IMR-90 (cell line): ENCODE results near the gene NKAIN2. TPM values are rescaled to one million over a fixed set of nuclear protein-coding genes. Genes with fewer than 3 reads are reported as not detected.

Experiments
- ATAC-seq: fragments of 200-7000 bp; cut with Tn5 transposase; 2 replicates; pipeline ENCODE4 v1.9.1; 2020; ENCODE audit warnings: low read depth, mild to moderate bottlenecking, moderate library complexity
- BruUV-seq: library from RNA; stranded (reverse); fragments of 400-500 nt; replicated peaks from 2 replicates; lab custom pipeline; 2021; lab: Mats Ljungman, UMichigan
- CTCF ChIA-PET: fragments of 300-600 bp; formaldehyde crosslinking; extraction: SDS; loops from one replicate; lab custom pipeline; 2021; ENCODE audit warnings: antibody characterized with exemption; lab: Yijun Ruan, JAX
- POLR2A ChIA-PET: fragments of 300-600 bp; sonication (Branson Sonifier 250); formaldehyde crosslinking; loops from one replicate; lab custom pipeline; 2022; ENCODE audit warnings: antibody characterized with exemption; ENCODE audit not compliant: unreplicated experiment; lab: Charles Lee
- DNase-seq: peaks from one replicate; pipeline ENCODE4 v3.0.0; 2013
- H2AFZ ChIP-seq: replicated peaks from 2 replicates; pipeline ENCODE3; 2013; ENCODE audit warnings: low read length, mild to moderate bottlenecking; ENCODE audit not compliant: poor library complexity
- H2AK5ac ChIP-seq: 2 replicates; pipeline ENCODE4 v1.6.1; 2013; ENCODE audit warnings: low read depth, low read length, inconsistent platforms
- H2AK9ac ChIP-seq: replicated peaks from 2 replicates; pipeline ENCODE3; 2013; ENCODE audit warnings: mild to moderate bottlenecking, low read depth, low read length, moderate library complexity; ENCODE audit not compliant: poor library complexity
- H2BK120ac ChIP-seq: 2 replicates; pipeline ENCODE4 v1.6.1; 2013; ENCODE audit warnings: low read depth, low read length, inconsistent platforms
- H2BK15ac ChIP-seq: 3 replicates; pipeline ENCODE4 v1.6.1; 2013; ENCODE audit warnings: low read depth, low read length, inconsistent platforms
- H2BK20ac ChIP-seq: 2 replicates; pipeline ENCODE4 v1.6.1; 2013; ENCODE audit warnings: low read depth, mild to moderate bottlenecking, inconsistent platforms, low read length, moderate library complexity
- H2BK5ac ChIP-seq: 2 replicates; pipeline ENCODE4 v1.6.1; 2013; ENCODE audit warnings: mild to moderate bottlenecking, low read depth, low read length, inconsistent platforms; ENCODE audit not compliant: poor library complexity, severe bottlenecking
- H3K14ac ChIP-seq: replicated peaks from 2 replicates; pipeline ENCODE4 v1.6.1; 2013; ENCODE audit warnings: low read depth, low read length, inconsistent platforms
- H3K18ac ChIP-seq: 2 replicates; pipeline ENCODE4 v1.6.1; 2013; ENCODE audit warnings: low read depth, low read length, control low read depth
- H3K23ac ChIP-seq: 2 replicates; pipeline ENCODE4 v1.6.1; 2013; ENCODE audit warnings: low read depth, low read length, inconsistent platforms
- H3K27ac ChIP-seq: 2 replicates; pipeline ENCODE4 v1.5.1; 2013; ENCODE audit warnings: mild to moderate bottlenecking, control low read depth, low read length; ENCODE audit not compliant: insufficient read depth
- H3K27me3 ChIP-seq: 2 replicates; pipeline ENCODE4 v1.6.1; 2013; ENCODE audit warnings: low read length; ENCODE audit not compliant: control insufficient read depth, insufficient read depth
- H3K36me3 ChIP-seq: 2 replicates; pipeline ENCODE4 v1.6.1; 2013; ENCODE audit warnings: low read length, mixed read lengths; ENCODE audit not compliant: control insufficient read depth, insufficient read depth
- H3K4ac ChIP-seq: 2 replicates; pipeline ENCODE4 v1.6.1; 2013; ENCODE audit warnings: low read depth, low read length, inconsistent platforms
- H3K4me1 ChIP-seq: 2 replicates; pipeline ENCODE4 v1.6.1; 2013; ENCODE audit warnings: low read length, mixed read lengths; ENCODE audit not compliant: control insufficient read depth, insufficient read depth
- H3K4me2 ChIP-seq: 2 replicates; pipeline ENCODE4 v1.6.1; 2013; ENCODE audit warnings: low read depth, mild to moderate bottlenecking, control low read depth, low read length, moderate library complexity
- H3K4me3 ChIP-seq: 2 replicates; pipeline ENCODE4 v1.5.1; 2013; ENCODE audit warnings: low read depth, mild to moderate bottlenecking, control low read depth, low read length, moderate library complexity; ENCODE audit not compliant: insufficient read depth
- H3K56ac ChIP-seq: 2 replicates; pipeline ENCODE4 v1.6.1; 2013; ENCODE audit warnings: low read length, inconsistent platforms; ENCODE audit not compliant: insufficient read depth; ENCODE audit errors: extremely low read depth
- H3K79me1 ChIP-seq, 2 experiments: 2 replicates each; pipeline ENCODE4 v1.6.1; 2013; ENCODE audit warnings: low read length in 2 of 2, inconsistent platforms in 1 of 2, low read depth in 1 of 2
- H3K9ac ChIP-seq: 2 replicates; pipeline ENCODE4 v1.6.1; 2013; ENCODE audit warnings: low read depth, low read length, control low read depth
- H3K9me1 ChIP-seq: 2 replicates; pipeline ENCODE4 v1.6.1; 2013; ENCODE audit warnings: low read length, inconsistent platforms; ENCODE audit not compliant: insufficient read depth
- H3K9me3 ChIP-seq: 2 replicates; pipeline ENCODE4 v1.6.1; 2013; ENCODE audit warnings: low read length; ENCODE audit not compliant: control insufficient read depth, insufficient read depth
- H4K20me1 ChIP-seq: 2 replicates; pipeline ENCODE4 v1.6.1; 2013; ENCODE audit warnings: low read length, inconsistent platforms; ENCODE audit not compliant: insufficient read depth
- H4K5ac ChIP-seq: 2 replicates; pipeline ENCODE4 v1.6.1; 2013; ENCODE audit warnings: mild to moderate bottlenecking, low read depth, low read length, control low read depth
- H4K8ac ChIP-seq, 2 experiments: 2 replicates each; pipeline ENCODE4 v1.6.1; 2013; ENCODE audit warnings: low read depth in 2 of 2, low read length in 2 of 2, control low read depth in 1 of 2, inconsistent platforms in 1 of 2
- H4K91ac ChIP-seq: 2 replicates; pipeline ENCODE4 v1.6.1; 2013; ENCODE audit warnings: low read depth, low read length, inconsistent platforms; ENCODE audit not compliant: insufficient read depth
- BHLHE40 ChIP-seq: fragments of 150-350 bp; IDR thresholded peaks from 2 replicates; pipeline ENCODE4 v1.6.1; 2016; ENCODE audit warnings: mild to moderate bottlenecking, low read depth, low read length
- CEBPB ChIP-seq: IDR thresholded peaks from 2 replicates; pipeline ENCODE4 v1.6.1; 2012; ENCODE audit warnings: low read depth, low read length, improper control_type of control experiment
- CHD1 ChIP-seq: IDR thresholded peaks from 2 replicates; pipeline ENCODE4 v1.6.1; 2012; ENCODE audit warnings: low read depth, low read length, improper control_type of control experiment
- CTCF ChIP-seq: conservative IDR thresholded peaks from 2 replicates; pipeline ENCODE4 v1.5.1; 2012; ENCODE audit warnings: mild to moderate bottlenecking, low read depth, low read length, improper control_type of control experiment
- ELK1 ChIP-seq: fragments of 150-350 bp; IDR thresholded peaks from 2 replicates; pipeline ENCODE4 v1.6.1; 2016; ENCODE audit warnings: low read depth, mild to moderate bottlenecking, low read length, moderate library complexity, borderline replicate concordance
- FOS ChIP-seq: fragments of 150-350 bp; IDR thresholded peaks from 2 replicates; pipeline ENCODE4 v1.6.1; 2016; ENCODE audit warnings: low read depth, low read length
- MAFK ChIP-seq: IDR thresholded peaks from 2 replicates; pipeline ENCODE4 v1.6.1; 2012; ENCODE audit warnings: low read depth, low read length, improper control_type of control experiment
- MAZ ChIP-seq: IDR thresholded peaks from 2 replicates; pipeline ENCODE4 v1.6.1; 2012; ENCODE audit warnings: low read depth, mild to moderate bottlenecking, low read length, improper control_type of control experiment, moderate library complexity, borderline replicate concordance
- NFE2L2 ChIP-seq: fragments of 150-350 bp; IDR thresholded peaks from 2 replicates; pipeline ENCODE4 v1.6.1; 2016; ENCODE audit warnings: low read depth, mild to moderate bottlenecking, low read length
- POLR2A ChIP-seq: IDR thresholded peaks from 2 replicates; pipeline ENCODE4 v1.6.1; 2012; ENCODE audit warnings: mild to moderate bottlenecking, low read depth, low read length
- RAD21 ChIP-seq: IDR thresholded peaks from 2 replicates; pipeline ENCODE4 v1.6.1; 2012; ENCODE audit warnings: low read length, improper control_type of control experiment
- RFX5 ChIP-seq: IDR thresholded peaks from 2 replicates; pipeline ENCODE4 v1.8.0; 2012; ENCODE audit warnings: low read depth, mild to moderate bottlenecking, low read length, moderate library complexity
- SMC3 ChIP-seq: fragments of 150-350 bp; IDR thresholded peaks from 2 replicates; pipeline ENCODE4 v1.6.1; 2016; ENCODE audit warnings: low read depth, mild to moderate bottlenecking, antibody characterized with exemption, low read length, moderate library complexity
- USF2 ChIP-seq: fragments of 150-350 bp; IDR thresholded peaks from 2 replicates; pipeline ENCODE4 v1.6.1; 2017; ENCODE audit warnings: mild to moderate bottlenecking, antibody characterized with exemption, low read length, low read depth
- WGBS, 2 experiments: methylation state at CpG; one replicate each; pipeline versions ENCODE4 v1.1.5 to v1.1.7; 2013; ENCODE audit warnings: missing lambda C conversion rate in 2 of 2; ENCODE audit not compliant: insufficient read length in 1 of 2; ENCODE audit errors: extremely low coverage in 2 of 2; 5-methylcytosine and 5-hydroxymethylcytosine counted together
- dilution Hi-C: fragments of 300-500 bp; cut with HindIII; formaldehyde crosslinking; loops from one replicate; pipeline ENCODE4 v1.14.3; 2018; ENCODE audit warnings: low sequenced_read_pairs; ENCODE audit not compliant: unreplicated experiment
- in situ Hi-C: fragments of 300-500 bp; cut with MboI; formaldehyde crosslinking; loops from 3 replicates; pipeline ENCODE4 v1.14.3; 2019; ENCODE audit warnings: low sequenced_read_pairs, inconsistent platforms, mixed read lengths
- intact Hi-C: fragments of 100-400 bp; cut with micrococcal nuclease; formaldehyde crosslinking; loops from 2 replicates; pipeline ENCODE4 v1.10.0; 2022
- polyA plus RNA-seq, 3 experiments: library from polyadenylated mRNA; depleted of rRNA; stranded (reverse); fragments of >200 nt; gene quantifications; 2 replicates each; pipeline ENCODE4 v1.2.3, GENCODE V29; 2012; ENCODE audit warnings: low replicate concordance in 1 of 3
- total RNA-seq: library from RNA; depleted of rRNA; stranded (reverse); fragments of >200 nt; gene quantifications from 2 replicates; pipeline ENCODE4 v1.2.3, GENCODE V29; 2012

The NKAIN2 gene
- total and polyA plus RNA-seq, 2 of the 4 experiments (the other 2 are of a cell fraction) = not detected

GRCh38 chr6:124190256-124190655, 386.6 kb downstream of the NKAIN2 start:
- no peak overlapping the region for H4K5ac ChIP-seq
- H2BK5ac ChIP-seq = no peak overlapping the region
- WGBS, 2 experiments = no CpG with 5 or more reads among the region's 2 CpGs
- H3K14ac ChIP-seq = no peak overlapping the region
- no peaks in the 10 kb centered on the region for H3K9me1 ChIP-seq
- H3K27ac ChIP-seq = no peak overlapping the region
- no peaks in the 10 kb centered on the region for H4K20me1 ChIP-seq
- dilution Hi-C loops = no loop called here
- H3K4me1 ChIP-seq = no peaks in the 10 kb centered on the region
- BruUV-seq = no TSS peak
- POLR2A ChIA-PET = no interaction called here
- TF ChIP-seq CTCF (no peak), NFE2L2 (no peak), RAD21 (no peak), RFX5 (no peak), POLR2A (no peak), CHD1 (no peak), ELK1 (no peak), BHLHE40 (no peak), SMC3 (no peak), USF2 (no peak), MAZ (no peak), CEBPB (no peak), MAFK (no peak), FOS (no peak)
- H3K4me3 ChIP-seq = no peak overlapping the region
- in situ Hi-C loops = no loop called here
- H2AK9ac ChIP-seq = no peak overlapping the region
- H2AFZ ChIP-seq = no peak overlapping the region
- no peak overlapping the region for H3K56ac ChIP-seq
- H3K9ac ChIP-seq = no peak overlapping the region
- H3K36me3 ChIP-seq = no peaks in the 10 kb centered on the region
- no peak overlapping the region for H4K8ac ChIP-seq
- H2BK120ac ChIP-seq = no peak overlapping the region
- no peak overlapping the region for H2BK15ac ChIP-seq
- H3K18ac ChIP-seq = no peak overlapping the region
- intact Hi-C loops = no loop called here
- no peak overlapping the region for H3K23ac ChIP-seq
- CTCF ChIA-PET = no interaction called here
- peaks cover 2% of the 10 kb centered on the region; the same call in 1 of the 2 replicates for H3K9me3 ChIP-seq
- H3K27me3 ChIP-seq = no peaks in the 10 kb centered on the region
- no peak overlapping the region for H3K4ac ChIP-seq
- H3K79me1 ChIP-seq = no peaks in the 10 kb centered on the region
- no peak overlapping the region for H3K4me2 ChIP-seq
- H2BK20ac ChIP-seq = no peak overlapping the region
- DNase-seq (no peak), ATAC-seq (no peak)
- no peak overlapping the region for H4K91ac ChIP-seq
- no peak overlapping the region for H2AK5ac ChIP-seq
